Measurements from ENCODE around the gene PGS1. TPM values are rescaled to one million over a fixed set of nuclear protein-coding genes. Genes with fewer than 3 reads are reported as not detected.

The PGS1 gene
- total RNA-seq, 4 donors from 2014 or later, result 30.4 to 40.3 (median 39.9) TPM

DNA sequence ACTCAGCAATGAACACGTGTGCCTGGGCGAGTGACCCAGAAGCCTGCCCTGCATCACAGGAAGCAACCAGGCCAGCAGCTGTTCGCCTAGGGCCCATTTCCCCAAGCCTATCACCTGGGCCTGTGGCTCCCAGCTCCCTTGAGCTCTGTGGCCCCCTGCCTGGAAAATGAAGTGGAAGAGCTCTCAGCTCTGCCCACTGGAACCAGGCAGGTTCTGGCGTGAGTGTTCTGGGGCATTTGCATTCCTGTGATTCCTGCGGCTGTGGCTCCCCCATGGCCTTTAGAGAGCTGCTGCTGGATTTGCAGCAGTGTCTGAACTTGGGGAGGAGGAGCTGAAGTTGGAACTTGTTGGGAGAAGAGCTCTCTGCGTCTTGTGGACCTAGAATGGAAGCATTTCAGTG is 22.8 kb downstream of the PGS1 start:
- TF ChIP-seq, protein P1, sequence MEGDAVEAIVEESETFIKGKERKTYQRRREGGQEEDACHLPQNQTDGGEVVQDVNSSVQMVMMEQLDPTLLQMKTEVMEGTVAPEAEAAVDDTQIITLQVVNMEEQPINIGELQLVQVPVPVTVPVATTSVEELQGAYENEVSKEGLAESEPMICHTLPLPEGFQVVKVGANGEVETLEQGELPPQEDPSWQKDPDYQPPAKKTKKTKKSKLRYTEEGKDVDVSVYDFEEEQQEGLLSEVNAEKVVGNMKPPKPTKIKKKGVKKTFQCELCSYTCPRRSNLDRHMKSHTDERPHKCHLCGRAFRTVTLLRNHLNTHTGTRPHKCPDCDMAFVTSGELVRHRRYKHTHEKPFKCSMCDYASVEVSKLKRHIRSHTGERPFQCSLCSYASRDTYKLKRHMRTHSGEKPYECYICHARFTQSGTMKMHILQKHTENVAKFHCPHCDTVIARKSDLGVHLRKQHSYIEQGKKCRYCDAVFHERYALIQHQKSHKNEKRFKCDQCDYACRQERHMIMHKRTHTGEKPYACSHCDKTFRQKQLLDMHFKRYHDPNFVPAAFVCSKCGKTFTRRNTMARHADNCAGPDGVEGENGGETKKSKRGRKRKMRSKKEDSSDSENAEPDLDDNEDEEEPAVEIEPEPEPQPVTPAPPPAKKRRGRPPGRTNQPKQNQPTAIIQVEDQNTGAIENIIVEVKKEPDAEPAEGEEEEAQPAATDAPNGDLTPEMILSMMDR (IDR thresholded peaks at IDR 0.05), result no peak
- no peak for TF ChIP-seq POLR2A (IDR thresholded peaks at IDR 0.05)
- H3K4me3 ChIP-seq (ENCODE audit: low read depth, poor library complexity, severe bottlenecking), result no peak overlapping the region
- DNase-seq (ENCODE audit: low spot score in 2 of 2), result no peak
- intact Hi-C loops (cut with DNase I; ENCODE audit: low total_unique reads), result no loop called here
- WGBS, 2 donors, result 61 to 68% methylated on average over 6 of the region's 6 CpGs

DNA sequence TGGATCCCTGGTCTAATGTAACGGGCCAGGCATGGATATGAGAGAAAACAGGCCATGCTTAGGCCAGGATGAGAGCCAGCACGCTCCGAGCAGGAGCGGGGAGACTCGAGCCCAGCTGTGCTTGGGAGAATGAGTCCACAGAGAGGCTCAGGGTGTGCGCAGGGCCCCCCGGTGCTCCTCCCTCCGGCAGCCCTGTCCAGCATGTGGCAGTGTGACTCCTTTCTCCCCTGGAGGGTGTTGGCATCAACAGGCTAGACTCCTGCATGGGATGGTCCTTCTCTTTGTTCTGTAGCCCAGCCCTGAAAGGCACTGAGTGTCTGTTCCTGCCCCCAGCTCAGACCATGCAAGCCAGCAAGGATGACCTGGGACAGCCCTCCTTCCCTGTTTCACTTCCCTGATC is 23.4 kb downstream of the PGS1 start:
- no peak for DNase-seq (ENCODE audit: low spot score in 2 of 2)
- no peak for TF ChIP-seq POLR2A (IDR thresholded peaks at IDR 0.05)
- intact Hi-C loops (cut with DNase I; ENCODE audit: low total_unique reads), result no loop called here
- WGBS, 2 donors, result 67 to 89% methylated on average over 5 to 7 of the region's 8 CpGs
- H3K4me3 ChIP-seq (ENCODE audit: low read depth, poor library complexity, severe bottlenecking), result no peak overlapping the region

DNA sequence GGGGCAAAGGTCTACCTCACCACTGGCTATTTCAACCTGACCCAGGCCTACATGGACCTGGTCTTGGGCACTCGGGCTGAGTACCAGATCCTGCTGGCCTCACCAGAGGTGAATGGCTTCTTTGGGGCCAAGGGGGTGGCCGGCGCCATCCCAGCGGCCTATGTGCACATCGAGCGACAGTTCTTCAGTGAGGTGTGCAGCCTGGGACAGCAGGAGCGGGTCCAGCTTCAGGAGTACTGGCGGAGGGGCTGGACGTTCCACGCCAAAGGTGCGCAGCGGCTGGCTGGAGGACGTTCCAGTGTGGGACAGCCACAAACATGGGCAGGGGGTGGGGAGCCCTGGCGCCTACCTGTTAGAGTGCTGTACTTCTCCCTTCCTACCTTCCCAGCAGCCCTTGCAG is 25.4 kb downstream of the PGS1 start:
- 94 to 97% methylated on average over 14 of the region's 14 CpGs for WGBS, 2 donors
- intact Hi-C loops (cut with DNase I; ENCODE audit: low total_unique reads), result no loop called here
- no peak for TF ChIP-seq POLR2A (IDR thresholded peaks at IDR 0.05)
- TF ChIP-seq, protein P1 (IDR thresholded peaks at IDR 0.05), result no peak
- no peak overlapping the region for H3K4me3 ChIP-seq (ENCODE audit: low read depth, poor library complexity, severe bottlenecking)
- DNase-seq (ENCODE audit: low spot score in 2 of 2), result no peak

DNA sequence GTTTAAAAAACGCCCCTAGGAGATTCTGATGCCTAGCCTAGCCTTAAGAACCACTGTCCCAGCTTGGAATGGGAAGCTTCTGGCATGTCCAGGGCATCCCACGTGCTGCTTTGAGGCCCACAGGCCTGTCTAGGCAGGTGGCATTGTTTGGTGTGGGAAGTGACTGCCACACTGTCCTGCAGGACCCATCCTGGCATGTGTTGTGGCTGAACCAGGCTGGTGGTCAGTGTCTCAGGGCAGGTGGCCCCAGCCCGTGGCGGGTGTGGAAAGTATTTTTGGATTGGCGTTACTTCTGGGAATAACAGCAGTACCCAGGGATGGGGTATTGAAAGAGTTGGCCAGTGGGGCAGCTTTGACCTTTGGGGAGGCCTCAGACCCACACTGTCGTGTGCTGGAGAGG is 27.9 kb downstream of the PGS1 start:
- TF ChIP-seq POLR2A (IDR thresholded peaks at IDR 0.05), result no peak
- TF ChIP-seq, protein P1 (IDR thresholded peaks at IDR 0.05), result no peak
- no peak overlapping the region for H3K4me3 ChIP-seq (ENCODE audit: low read depth, poor library complexity, severe bottlenecking)
- WGBS, 2 donors, result 86 to 94% methylated on average over 6 of the region's 6 CpGs
- intact Hi-C loops (cut with DNase I; ENCODE audit: low total_unique reads), result no loop called here
- no peak for DNase-seq (ENCODE audit: low spot score in 2 of 2)

DNA sequence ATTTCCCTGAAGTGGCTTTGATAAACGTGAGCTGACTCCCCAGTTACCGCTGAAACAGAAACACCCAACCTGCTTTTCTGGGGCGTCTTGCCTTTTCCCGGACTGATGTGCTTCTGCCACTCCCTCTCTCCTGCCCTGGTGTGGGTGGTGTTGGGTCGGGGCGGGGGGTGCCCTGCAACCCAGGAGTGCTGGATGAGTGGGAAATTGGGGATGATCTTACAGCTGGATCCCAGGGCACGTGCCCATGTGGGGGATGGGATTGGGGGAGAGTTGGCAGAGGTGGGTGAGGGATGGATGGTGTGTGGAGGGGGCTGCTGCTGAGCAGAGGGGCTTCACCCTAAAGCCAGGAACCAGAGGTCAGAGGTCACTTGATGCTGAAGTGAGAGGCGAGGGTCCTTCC is 28.5 kb downstream of the PGS1 start:
- no peak overlapping the region for H3K4me3 ChIP-seq (ENCODE audit: low read depth, poor library complexity, severe bottlenecking)
- no peak for DNase-seq (ENCODE audit: low spot score in 2 of 2)
- intact Hi-C loops (cut with DNase I; ENCODE audit: low total_unique reads), result no loop called here
- no peak for TF ChIP-seq POLR2A (IDR thresholded peaks at IDR 0.05)
- TF ChIP-seq, protein P1 (IDR thresholded peaks at IDR 0.05), result no peak
- WGBS, 2 donors, result 55 to 59% methylated on average over 8 of the region's 8 CpGs

DNA sequence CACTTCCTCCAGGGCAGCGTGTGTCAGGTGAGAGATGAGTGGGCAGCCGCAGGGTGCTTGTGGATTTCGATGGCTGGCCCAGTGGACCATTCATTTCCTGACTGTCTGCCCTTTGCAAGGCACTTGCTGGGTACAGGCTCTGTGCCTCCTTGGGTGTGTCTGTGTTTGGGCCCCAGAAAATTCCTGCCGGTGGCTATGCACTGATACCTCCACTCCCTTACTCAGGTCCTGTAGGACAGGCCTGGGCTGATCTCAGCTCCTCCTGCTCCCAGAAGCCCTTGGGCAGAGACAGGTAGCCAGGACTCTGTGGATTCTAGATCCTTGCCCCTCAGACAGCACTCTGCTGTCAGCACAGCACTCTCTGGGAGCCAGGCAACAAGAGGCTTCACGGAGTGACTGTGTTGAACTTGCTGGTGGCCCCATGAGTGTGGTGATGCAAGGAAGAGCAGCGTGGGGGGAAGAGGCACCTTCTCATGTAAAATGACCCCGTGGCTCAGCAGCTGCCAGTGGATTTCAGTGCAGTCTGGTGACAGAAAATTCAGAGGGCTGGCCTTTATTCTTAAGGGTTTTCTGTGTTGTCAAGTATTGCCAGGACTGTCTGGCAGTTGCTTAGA is 29.0 kb downstream of the PGS1 start:
- no peak for DNase-seq (ENCODE audit: low spot score in 2 of 2)
- WGBS, 2 donors, result 47 to 79% methylated on average over 7 of the region's 7 CpGs
- H3K4me3 ChIP-seq (ENCODE audit: low read depth, poor library complexity, severe bottlenecking), result no peak overlapping the region
- TF ChIP-seq POLR2A (IDR thresholded peaks at IDR 0.05), result no peak
- TF ChIP-seq, protein P1 (IDR thresholded peaks at IDR 0.05), result no peak
- intact Hi-C loops (cut with DNase I; ENCODE audit: low total_unique reads), result no loop called here
